Endothelial cell of umbilical vein (primary cell): ENCODE measurements around the gene PLEKHG3. TPM values are rescaled to one million over a fixed set of nuclear protein-coding genes. Genes with fewer than 3 reads are reported as not detected.

Experiments used
- BruUV-seq: library from RNA; stranded (reverse); fragments of 400-500 nt; replicated peaks from 2 replicates; lab custom pipeline; 2021; lab: Mats Ljungman, UMichigan
- CTCF ChIA-PET: fragments of 300-600, 350-600 bp; sonication (Branson Sonifier 250); formaldehyde crosslinking; loops from one replicate; lab custom pipeline; 2021; ENCODE audit warnings: antibody characterized with exemption, inconsistent platforms; lab: Charles Lee
- POLR2A ChIA-PET: fragments of 300-600, 350-600 bp; sonication (Branson Sonifier 250); formaldehyde crosslinking; loops from one replicate; lab custom pipeline; 2021; ENCODE audit warnings: antibody characterized with exemption, inconsistent platforms; lab: Charles Lee
- DNase-seq: peaks from one replicate; pipeline ENCODE4 v3.0.0-alpha.2; 2011; ENCODE audit warnings: low read depth, low spot score
- FAIRE-seq: peaks from 2 replicates; lab custom pipeline; 2011; peaks lifted over from hg19 to GRCh38; lab: Jason Lieb, UNC
- H2AFZ ChIP-seq: 2 replicates; pipeline ENCODE4 v1.6.0; 2012; ENCODE audit warnings: low read depth, low read length, control low read depth, inconsistent platforms
- H3K27ac ChIP-seq: 2 replicates; pipeline ENCODE4 v1.5.1; 2011; ENCODE audit warnings: low read depth, mild to moderate bottlenecking, control low read depth, low read length, moderate library complexity; ENCODE audit not compliant: insufficient read depth
- H3K27me3 ChIP-seq, 2 experiments: 2 replicates each; pipeline versions ENCODE4 v1.6.0 to v1.6.1; 2011; ENCODE audit warnings: low read length in 2 of 2, mixed read lengths in 1 of 2; ENCODE audit not compliant: control insufficient read depth in 2 of 2, insufficient read depth in 2 of 2
- H3K36me3 ChIP-seq, 2 experiments: 2 replicates in 1 of 2; 3 replicates in 1 of 2; pipeline ENCODE4 v1.5.1; 2011; ENCODE audit warnings: low read length in 2 of 2, mild to moderate bottlenecking in 1 of 2, moderate library complexity in 1 of 2; ENCODE audit not compliant: control insufficient read depth in 2 of 2, insufficient read depth in 2 of 2; ENCODE audit errors: extremely low read depth in 1 of 2
- H3K4me1 ChIP-seq: 3 replicates; pipeline ENCODE4 v1.5.1; 2011; ENCODE audit warnings: mild to moderate bottlenecking, low read length; ENCODE audit not compliant: control insufficient read depth, insufficient read depth; ENCODE audit errors: extremely low read depth
- H3K4me2 ChIP-seq: 2 replicates; pipeline ENCODE4 v1.6.1; 2011; ENCODE audit warnings: low read length, control low read depth, mixed read lengths; ENCODE audit not compliant: insufficient read depth
- H3K4me3 ChIP-seq, 3 experiments: fragments of 200-600 bp in 1 of 3; sonication (generic), shearing (Covaris generic) in 1 of 3; replicated peaks in 1 of 3; 2 replicates each; pipeline ENCODE4 v1.5.1; 2011 to 2016; ENCODE audit warnings: control low read depth in 3 of 3, low read length in 3 of 3, mild to moderate bottlenecking in 2 of 3, inconsistent platforms in 1 of 3, low read depth in 1 of 3, moderate library complexity in 1 of 3; ENCODE audit not compliant: insufficient read depth in 1 of 3
- H3K79me2 ChIP-seq: 2 replicates; pipeline ENCODE4 v1.6.0; 2012; ENCODE audit warnings: low read length, inconsistent platforms; ENCODE audit not compliant: control insufficient read depth, insufficient read depth
- H3K9ac ChIP-seq: replicated peaks from 2 replicates; pipeline ENCODE3; 2011; ENCODE audit warnings: low read length, control low read depth; ENCODE audit not compliant: insufficient read depth; ENCODE audit errors: extremely low read depth
- H3K9me1 ChIP-seq: replicated peaks from 3 replicates; pipeline ENCODE4 v1.6.0; 2011; ENCODE audit warnings: mild to moderate bottlenecking, low read length; ENCODE audit not compliant: control insufficient read depth, insufficient read depth; ENCODE audit errors: extremely low read depth
- H3K9me3 ChIP-seq: replicated peaks from 2 replicates; pipeline ENCODE4 v1.5.1; 2012; ENCODE audit warnings: low read length, inconsistent platforms; ENCODE audit not compliant: control insufficient read depth, insufficient read depth
- H4K20me1 ChIP-seq: replicated peaks from 2 replicates; pipeline ENCODE3; 2011; ENCODE audit warnings: mild to moderate bottlenecking, low read length; ENCODE audit not compliant: control insufficient read depth, insufficient read depth; ENCODE audit errors: extremely low read depth
- EZH2 ChIP-seq: IDR thresholded peaks from 2 replicates; pipeline ENCODE4 v1.6.1; 2012; ENCODE audit warnings: borderline replicate concordance, low read depth, mild to moderate bottlenecking, moderate library complexity, low read length, inconsistent platforms; ENCODE audit not compliant: severe bottlenecking
- FOS ChIP-seq: IDR thresholded peaks from 2 replicates; pipeline ENCODE4 v1.6.1; 2011; ENCODE audit warnings: mild to moderate bottlenecking, low read length, moderate library complexity, borderline replicate concordance; ENCODE audit not compliant: insufficient read depth
- JUN ChIP-seq: IDR thresholded peaks from 2 replicates; pipeline ENCODE4 v1.6.1; 2011; ENCODE audit warnings: borderline replicate concordance, low read depth; ENCODE audit not compliant: insufficient read length, insufficient read depth
- MYC ChIP-seq: IDR thresholded peaks from one replicate; pipeline ENCODE4 v1.6.1; 2011; ENCODE audit warnings: mild to moderate bottlenecking, low read depth, low read length
- POLR2A ChIP-seq: IDR thresholded peaks from 2 replicates; pipeline ENCODE4 v1.6.1; 2012; ENCODE audit warnings: low read depth, mild to moderate bottlenecking, control low read depth, low read length
- POLR2AphosphoS5 ChIP-seq: IDR thresholded peaks from 2 replicates; pipeline ENCODE4 v1.6.1; 2012; ENCODE audit warnings: low read depth, mild to moderate bottlenecking, control low read depth, low read length, moderate library complexity; ENCODE audit not compliant: insufficient read depth
- dilution Hi-C: fragments of 300-500 bp; cut with MboI; formaldehyde crosslinking; loops from one replicate; pipeline ENCODE4 v1.15.0; 2019; ENCODE audit warnings: low sequenced_read_pairs; ENCODE audit not compliant: extremely low pct_ligation_motif_present
- intact Hi-C: fragments of 100-400 bp; cut with micrococcal nuclease; formaldehyde crosslinking; loops from one replicate; pipeline ENCODE4 v1.10.0; 2022
- polyA plus RNA-seq, 4 experiments: library from polyadenylated mRNA; depleted of rRNA in 3 of 4; stranded (reverse) in 3 of 4; unstranded in 1 of 4; fragments of >200 nt; gene quantifications; 2 replicates each; pipeline versions ENCODE4 v1.2.1 to v1.2.3, GENCODE V29; 2011 to 2012; ENCODE audit warnings: missing spikeins in 1 of 4
- total RNA-seq: library from RNA; stranded (reverse); gene quantifications from 2 replicates; pipeline ENCODE4 v1.2.3, GENCODE V29; 2021
- TF ChIP-seq, protein P1 (sequence below), 2 donors: IDR thresholded peaks; 1 replicate in 1 of 2; 2 replicates in 1 of 2; pipeline ENCODE4 v1.5.1; 2011; ENCODE audit warnings: low read length in 2 of 2, mild to moderate bottlenecking in 2 of 2, moderate library complexity in 2 of 2, control low read depth in 1 of 2, inconsistent platforms in 1 of 2, low read depth in 1 of 2; ENCODE audit not compliant: insufficient read depth in 1 of 2; ENCODE audit errors: extremely low read depth in 1 of 2

Gene PLEKHG3
- total and polyA plus RNA-seq, 2 donors (not counting 3 experiments of a cell fraction or from before 2014, with no cell fraction given) = 6.6 to 8.0 TPM

DNA sequence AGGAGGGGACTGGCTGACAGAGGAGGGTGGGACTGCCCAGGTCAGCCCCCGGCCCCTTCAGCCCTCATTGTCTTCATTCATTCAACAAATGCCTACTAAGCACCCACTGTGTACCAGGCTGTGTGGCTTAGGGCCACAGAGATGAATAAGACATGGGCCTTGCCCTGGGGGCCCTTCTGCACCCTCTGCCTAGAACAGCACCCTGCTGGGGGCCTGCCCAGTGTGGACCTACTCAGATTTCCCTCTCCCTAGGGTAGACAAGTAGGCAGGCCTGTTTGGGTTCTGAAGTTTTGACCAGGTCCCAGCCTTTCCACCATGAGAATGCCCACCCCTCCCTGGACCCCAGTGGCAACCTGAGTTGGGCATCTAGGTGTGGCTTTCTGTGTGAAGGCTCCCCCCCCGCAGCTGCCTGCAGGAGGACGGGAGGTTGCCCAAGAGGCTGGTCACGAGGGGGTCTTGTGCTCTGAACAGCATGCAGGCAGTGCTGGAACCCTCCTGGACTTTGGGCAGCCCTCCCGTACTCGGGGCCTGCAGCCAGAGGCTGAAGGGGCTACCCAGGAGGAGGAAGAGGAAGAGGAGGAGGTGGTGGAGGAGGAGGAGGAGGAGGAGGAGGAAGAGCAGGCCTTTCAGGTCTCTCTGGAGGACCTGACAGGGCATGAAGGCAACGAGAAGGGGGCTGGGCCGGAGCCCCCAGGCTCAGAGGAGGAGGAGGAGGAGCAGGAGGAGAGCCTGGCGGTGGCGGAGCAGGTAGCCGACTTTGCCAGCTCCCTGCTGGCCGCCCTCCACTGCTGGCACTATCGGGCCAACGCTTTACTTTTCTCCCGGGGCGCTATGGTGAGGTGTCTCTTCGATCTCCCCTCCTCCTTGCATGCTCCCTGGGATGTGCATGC, 33.4 kb downstream of the PLEKHG3 start:
- FAIRE-seq (no peak), DNase-seq (no peak)
- H4K20me1 ChIP-seq = no peaks in the 10 kb centered on the region
- no peaks in the 10 kb centered on the region for H3K9me3 ChIP-seq
- peaks cover 0 to 4% of the 10 kb centered on the region in 2 experiments for H3K36me3 ChIP-seq
- H2AFZ ChIP-seq = no peak overlapping the region
- BruUV-seq = no TSS peak
- ChIA-PET CTCF (no interaction called here), POLR2A (no interaction called here)
- TF ChIP-seq FOS (no peak), JUN (no peak)
- TF ChIP-seq, protein P1, sequence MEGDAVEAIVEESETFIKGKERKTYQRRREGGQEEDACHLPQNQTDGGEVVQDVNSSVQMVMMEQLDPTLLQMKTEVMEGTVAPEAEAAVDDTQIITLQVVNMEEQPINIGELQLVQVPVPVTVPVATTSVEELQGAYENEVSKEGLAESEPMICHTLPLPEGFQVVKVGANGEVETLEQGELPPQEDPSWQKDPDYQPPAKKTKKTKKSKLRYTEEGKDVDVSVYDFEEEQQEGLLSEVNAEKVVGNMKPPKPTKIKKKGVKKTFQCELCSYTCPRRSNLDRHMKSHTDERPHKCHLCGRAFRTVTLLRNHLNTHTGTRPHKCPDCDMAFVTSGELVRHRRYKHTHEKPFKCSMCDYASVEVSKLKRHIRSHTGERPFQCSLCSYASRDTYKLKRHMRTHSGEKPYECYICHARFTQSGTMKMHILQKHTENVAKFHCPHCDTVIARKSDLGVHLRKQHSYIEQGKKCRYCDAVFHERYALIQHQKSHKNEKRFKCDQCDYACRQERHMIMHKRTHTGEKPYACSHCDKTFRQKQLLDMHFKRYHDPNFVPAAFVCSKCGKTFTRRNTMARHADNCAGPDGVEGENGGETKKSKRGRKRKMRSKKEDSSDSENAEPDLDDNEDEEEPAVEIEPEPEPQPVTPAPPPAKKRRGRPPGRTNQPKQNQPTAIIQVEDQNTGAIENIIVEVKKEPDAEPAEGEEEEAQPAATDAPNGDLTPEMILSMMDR (IDR thresholded peaks at IDR 0.05; ENCODE audit: extremely low read depth in 1 of 2, insufficient read depth in 1 of 2, low read depth in 1 of 2, low read length in 2 of 2) = no peak
- H3K27ac ChIP-seq = no peak overlapping the region
- no peak overlapping the region for H3K4me2 ChIP-seq
- no peaks in the 10 kb centered on the region for H3K4me1 ChIP-seq
- intact Hi-C loops = no loop called here
- H3K79me2 ChIP-seq = no peaks in the 10 kb centered on the region
- H3K27me3 ChIP-seq = no peaks in the 10 kb centered on the region
- H3K9me1 ChIP-seq = no peaks in the 10 kb centered on the region
- H3K9ac ChIP-seq = no peak overlapping the region
- dilution Hi-C loops = no loop called here
- no peak overlapping the region for H3K4me3 ChIP-seq

DNA sequence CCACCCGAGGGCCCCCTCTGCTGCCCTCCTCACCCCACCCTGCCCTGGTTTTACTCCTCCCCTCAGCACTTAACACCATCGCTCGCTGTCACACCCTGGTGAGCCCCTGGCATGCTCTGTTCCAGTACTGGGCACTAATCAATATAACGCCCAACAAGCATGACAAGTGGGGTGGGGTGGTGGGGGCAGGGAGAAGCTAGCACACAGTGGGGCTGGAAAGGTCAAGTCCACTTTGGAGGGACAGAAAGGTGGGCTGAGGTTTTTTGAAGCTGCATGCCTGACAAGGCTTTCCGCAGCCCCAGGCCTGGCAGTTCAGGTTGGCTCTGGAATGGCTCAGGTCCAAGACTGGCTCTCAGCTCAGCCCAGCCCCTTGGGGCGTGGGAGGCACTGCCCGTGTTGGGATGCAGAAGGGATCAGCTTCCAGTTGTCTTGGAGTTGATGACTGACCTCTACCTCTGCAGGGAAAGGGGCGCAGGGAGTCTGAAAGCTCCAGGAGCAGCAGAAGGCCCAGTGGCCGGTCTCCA, 34.1 kb downstream of the PLEKHG3 start:
- Histone ChIP-seq H3K36me3 (peaks cover 0 to 4% of the 10 kb centered on the region in 2 experiments), H2AFZ (no peak overlapping the region), H3K27me3 (no peaks in the 10 kb centered on the region), H3K9me1 (no peaks in the 10 kb centered on the region), H3K9ac (no peak overlapping the region), H3K9me3 (no peaks in the 10 kb centered on the region), H3K4me2 (no peak overlapping the region), H3K4me3 (no peak overlapping the region), H3K4me1 (no peaks in the 10 kb centered on the region), H3K79me2 (no peaks in the 10 kb centered on the region), H4K20me1 (no peaks in the 10 kb centered on the region), H3K27ac (no peak overlapping the region)
- DNase-seq (no peak), FAIRE-seq (no peak)
- dilution Hi-C loops = no loop called here
- intact Hi-C loops = no loop called here
- ChIA-PET CTCF (no interaction called here), POLR2A (no interaction called here)
- BruUV-seq = no TSS peak
- no peak for TF ChIP-seq EZH2
- TF ChIP-seq FOS = no peak
- TF ChIP-seq POLR2A = no peak
- TF ChIP-seq MYC = no peak
- TF ChIP-seq POLR2AphosphoS5 = no peak
